Liver (tissue), 3 donors: ENCODE results near the gene NF2.

ENCODE experiments used
- ATF3 ChIP-seq: IDR thresholded peaks from 2 replicates; pipeline ENCODE4 v1.6.1; 2016; ENCODE audit warnings: antibody characterized with exemption
- CTCF ChIP-seq: fragments of 150-350 bp; IDR thresholded peaks from 2 replicates; pipeline ENCODE4 v1.5.1; 2017; ENCODE audit warnings: improper control_type of control experiment, low read depth, low read length; ENCODE audit not compliant: missing input control
- EGR1 ChIP-seq, 2 donors: IDR thresholded peaks; 2 replicates each; pipeline ENCODE4 v1.6.1; 2016 to 2018; ENCODE audit warnings: antibody characterized with exemption in 2 of 2, low read depth in 2 of 2
- FOXA1 ChIP-seq: IDR thresholded peaks from 2 replicates; pipeline ENCODE4 v1.6.1; 2016; ENCODE audit warnings: antibody characterized with exemption
- GABPA ChIP-seq, 2 donors: IDR thresholded peaks in 1 of 2; conservative IDR thresholded peaks in 1 of 2; 2 replicates each; pipeline ENCODE4 v1.6.1; 2016; ENCODE audit warnings: antibody characterized with exemption in 2 of 2, mild to moderate bottlenecking in 1 of 2, moderate library complexity in 1 of 2
- HNF4A ChIP-seq, 2 donors: conservative IDR thresholded peaks; 2 replicates each; pipeline ENCODE4 v1.6.1; 2016; ENCODE audit warnings: antibody characterized with exemption in 2 of 2, mild to moderate bottlenecking in 2 of 2
- JUND ChIP-seq, 2 donors: IDR thresholded peaks; 2 replicates each; pipeline ENCODE4 v1.6.1; 2016; ENCODE audit warnings: antibody characterized with exemption in 2 of 2
- MAX ChIP-seq: IDR thresholded peaks from 2 replicates; pipeline ENCODE4 v1.6.1; 2016; ENCODE audit warnings: antibody characterized with exemption
- RAD21 ChIP-seq, 2 donors: IDR thresholded peaks; 2 replicates each; pipeline ENCODE4 v1.6.1; 2016; ENCODE audit warnings: antibody characterized with exemption in 2 of 2, mild to moderate bottlenecking in 2 of 2
- REST ChIP-seq: IDR thresholded peaks from 2 replicates; pipeline ENCODE4 v1.6.1; 2016; ENCODE audit warnings: antibody characterized with exemption, mild to moderate bottlenecking
- SP1 ChIP-seq: IDR thresholded peaks from 2 replicates; pipeline ENCODE4 v1.6.1; 2018; ENCODE audit warnings: antibody characterized with exemption, mild to moderate bottlenecking
- TAF1 ChIP-seq: conservative IDR thresholded peaks from 2 replicates; pipeline ENCODE4 v1.6.1; 2016; ENCODE audit warnings: antibody characterized with exemption, mild to moderate bottlenecking
- YY1 ChIP-seq: IDR thresholded peaks from 2 replicates; pipeline ENCODE4 v1.6.1; 2016; ENCODE audit warnings: antibody characterized with exemption, mild to moderate bottlenecking
- ZBTB33 ChIP-seq: IDR thresholded peaks from 2 replicates; pipeline ENCODE4 v1.6.1; 2016; ENCODE audit warnings: antibody characterized with exemption
- donor health status: healthy.
- donor health status: healthy.

GRCh38 chr22:29574762-29575450 lies 28.5 kb upstream of the NF2 start:
- no peak for TF ChIP-seq CTCF
- no peak for TF ChIP-seq GABPA (IDR thresholded peaks at IDR 0.05 in 1 of 2, conservative IDR thresholded peaks at IDR 0.05 in 1 of 2)
- TF ChIP-seq MAX = no peak
- TF ChIP-seq EGR1 (IDR thresholded peaks at IDR 0.05; ENCODE audit: low read depth in 2 of 2) = no peak
- TF ChIP-seq HNF4A (conservative IDR thresholded peaks at IDR 0.05) = peak; percentile 36 to 57
- peak; percentile 69 for TF ChIP-seq REST
- TF ChIP-seq ZBTB33 = peak; percentile 93
- TF ChIP-seq TAF1 = peak; percentile 56
- no peak for TF ChIP-seq JUND (IDR thresholded peaks at IDR 0.05)
- TF ChIP-seq YY1 = peak; percentile 29
- TF ChIP-seq SP1 = peak; percentile 90
- no peak for TF ChIP-seq RAD21 (IDR thresholded peaks at IDR 0.05)
- no peak for TF ChIP-seq ATF3
- no peak for TF ChIP-seq FOXA1
